HG03469 (cell line): ENCODE results near the gene GJA4.

ENCODE experiments used
- ATAC-seq: cut with Tn5 transposase; IDR thresholded peaks from one replicate; pipeline ENCODE4 v1.9.1; 2021; ENCODE audit warnings: mild to moderate bottlenecking, moderate library complexity, moderate number of reproducible peaks; ENCODE audit not compliant: unreplicated experiment

The GJA4 gene

DNA sequence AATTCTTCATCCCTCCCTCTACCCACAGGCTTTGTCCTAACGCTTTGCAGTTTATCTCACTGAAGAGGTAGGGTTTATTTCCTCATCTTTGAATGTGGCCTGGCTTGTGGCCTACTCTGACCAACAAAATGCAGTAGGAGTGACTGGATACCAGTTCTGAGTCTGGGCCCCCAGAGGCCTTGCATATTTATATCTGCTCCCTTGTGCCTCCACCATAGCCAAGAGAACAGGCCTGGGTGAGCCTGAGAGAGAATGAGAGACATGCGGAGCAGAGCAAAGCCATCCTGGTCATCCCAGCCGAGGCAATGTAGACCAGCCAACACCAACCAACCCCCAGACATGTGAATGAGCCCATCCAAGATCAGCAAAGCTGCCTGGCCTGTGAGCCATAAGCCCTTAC lies 36.5 kb downstream of the GJA4 start:
- no peak for ATAC-seq

DNA sequence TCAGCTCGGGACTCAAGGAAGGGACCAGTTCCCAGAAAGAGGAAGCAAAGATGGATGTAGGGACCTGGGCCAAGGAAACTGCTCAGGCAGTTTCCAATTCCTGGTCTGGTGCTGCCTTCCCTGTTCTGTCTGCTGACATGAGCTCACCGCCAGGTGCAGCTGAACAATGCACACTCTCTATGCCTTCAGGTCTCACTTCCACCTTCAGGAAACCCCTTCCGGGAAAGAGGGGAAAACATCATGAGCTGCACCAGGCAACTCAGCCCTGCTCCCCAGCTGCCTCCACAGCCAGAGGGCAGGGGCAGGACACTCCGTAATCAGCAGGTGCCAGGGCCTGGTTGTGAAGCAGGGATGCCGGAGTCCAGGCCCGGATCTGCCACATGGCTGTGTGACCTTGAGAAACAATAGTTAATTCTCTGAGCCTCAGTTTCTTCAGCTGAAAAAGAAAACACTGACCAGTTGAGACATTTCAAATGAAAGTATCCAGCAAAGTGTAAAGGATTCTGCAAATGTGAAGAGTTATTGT lies 39.0 kb downstream of the GJA4 start:
- ATAC-seq, result no peak

DNA sequence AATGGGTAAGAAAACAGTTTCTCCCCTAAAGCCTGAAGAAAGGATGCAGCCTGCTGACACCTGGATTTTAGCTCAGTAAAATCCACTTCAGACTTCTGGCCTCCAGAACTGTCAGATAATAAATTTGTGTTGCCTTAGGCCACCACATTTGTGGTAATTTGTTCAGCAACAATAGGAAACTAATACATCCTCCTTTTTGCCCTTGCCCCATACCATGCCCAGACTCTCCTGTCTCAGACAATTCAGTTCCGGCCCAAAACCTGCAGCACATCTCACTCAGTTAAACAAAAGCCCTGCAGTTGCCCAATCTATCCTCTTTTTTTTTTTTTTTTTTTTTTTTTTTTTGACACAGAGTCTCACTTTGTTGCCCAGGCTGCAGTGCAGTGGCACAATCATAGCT lies 40.9 kb downstream of the GJA4 start:
- no peak for ATAC-seq

DNA sequence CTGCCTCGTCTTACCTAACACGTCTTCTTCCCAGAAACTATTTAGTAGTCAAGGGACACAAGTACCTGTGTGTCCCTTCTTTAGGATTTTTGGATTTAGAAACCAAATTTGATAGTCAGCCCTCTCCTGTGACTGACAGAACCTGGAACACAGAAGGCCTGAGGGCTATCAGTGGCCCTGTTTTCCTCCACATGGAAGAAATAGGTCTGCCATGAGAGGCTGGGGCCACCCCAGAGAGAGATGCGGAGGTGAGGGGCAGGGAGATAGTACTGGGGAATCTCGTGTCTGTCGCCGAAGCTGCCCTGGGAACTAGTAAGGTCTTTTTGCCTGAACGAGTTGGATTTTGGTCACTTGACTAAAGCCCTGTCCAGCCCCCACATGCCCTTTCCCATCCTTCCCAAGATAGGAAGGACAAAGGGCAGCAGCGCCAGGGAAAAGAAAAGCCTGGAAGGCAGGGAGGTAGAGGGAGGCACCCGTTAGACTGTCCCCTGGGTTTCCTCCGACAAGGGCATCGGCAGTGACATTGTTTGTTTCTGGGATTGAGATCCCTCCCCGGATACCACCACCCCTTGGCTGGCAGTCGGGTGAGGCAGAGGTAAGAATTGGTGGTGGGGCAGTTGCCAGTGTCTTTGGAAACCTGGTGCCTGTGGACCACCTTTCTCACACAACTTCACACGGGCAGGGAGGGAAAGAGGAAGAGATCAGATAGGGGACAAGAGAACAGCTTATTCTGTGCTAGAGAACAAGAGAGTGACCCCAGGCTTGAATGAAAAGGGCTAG lies 46.9 kb downstream of the GJA4 start:
- ATAC-seq, result no peak

DNA sequence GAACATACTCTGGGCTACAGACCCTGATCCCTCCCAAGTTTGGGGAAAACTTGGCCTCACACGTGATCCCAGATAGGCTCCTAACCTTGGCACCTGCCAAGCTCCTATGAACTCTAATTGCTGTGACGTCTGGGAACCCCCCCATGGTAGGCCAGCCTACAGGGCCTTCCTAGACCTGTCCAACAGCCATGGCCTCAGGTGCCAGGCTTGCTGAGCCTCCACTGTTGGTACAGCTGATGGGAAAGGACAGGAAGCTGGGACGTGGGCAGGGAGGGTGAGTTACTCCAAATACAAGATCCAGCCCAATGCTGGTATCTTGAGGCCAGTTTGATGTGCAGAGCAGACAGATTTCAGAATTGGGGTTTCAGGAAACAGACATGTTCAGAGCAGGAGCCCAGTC lies 47.6 kb downstream of the GJA4 start:
- no peak for ATAC-seq

DNA sequence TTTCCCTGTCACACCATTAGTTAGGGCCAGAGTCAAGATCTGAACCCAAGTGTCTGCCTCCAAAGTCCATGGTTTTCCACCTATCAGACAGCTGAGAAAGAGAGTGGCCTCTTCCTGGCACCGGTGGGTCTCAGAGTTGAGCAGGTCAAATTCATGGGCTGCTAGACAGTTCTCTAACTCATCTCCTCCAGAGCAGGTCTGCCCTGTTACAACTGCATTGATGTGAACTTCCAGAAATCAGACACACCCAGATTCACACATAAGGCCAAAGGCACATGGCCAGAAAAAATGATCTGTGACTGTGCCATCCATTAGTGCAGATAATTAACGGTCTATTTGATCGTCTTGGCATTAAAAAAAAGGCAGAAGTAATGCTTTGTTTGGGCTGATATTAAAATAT lies 49.3 kb downstream of the GJA4 start:
- no peak for ATAC-seq

DNA sequence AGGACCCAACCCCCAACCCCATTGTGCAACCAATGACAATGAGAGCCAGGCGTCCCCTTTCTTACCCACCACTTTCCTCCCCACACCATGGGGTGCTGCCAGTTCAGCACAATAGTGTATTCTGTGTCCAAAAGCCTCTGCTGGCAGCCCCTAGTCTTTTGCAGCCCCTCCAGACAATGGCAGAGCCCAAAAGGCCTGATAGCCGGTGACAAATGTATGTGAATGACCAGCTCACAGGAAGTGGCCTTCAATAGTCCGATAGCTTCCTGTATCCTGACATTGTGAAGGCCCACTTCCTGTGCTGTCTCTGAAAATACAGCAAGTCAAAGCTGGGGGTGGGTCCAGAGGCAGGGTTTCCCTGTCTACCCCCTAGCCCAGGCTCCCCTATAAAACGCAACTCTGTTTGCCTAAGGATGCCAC lies 50.2 kb downstream of the GJA4 start:
- ATAC-seq, result no peak

DNA sequence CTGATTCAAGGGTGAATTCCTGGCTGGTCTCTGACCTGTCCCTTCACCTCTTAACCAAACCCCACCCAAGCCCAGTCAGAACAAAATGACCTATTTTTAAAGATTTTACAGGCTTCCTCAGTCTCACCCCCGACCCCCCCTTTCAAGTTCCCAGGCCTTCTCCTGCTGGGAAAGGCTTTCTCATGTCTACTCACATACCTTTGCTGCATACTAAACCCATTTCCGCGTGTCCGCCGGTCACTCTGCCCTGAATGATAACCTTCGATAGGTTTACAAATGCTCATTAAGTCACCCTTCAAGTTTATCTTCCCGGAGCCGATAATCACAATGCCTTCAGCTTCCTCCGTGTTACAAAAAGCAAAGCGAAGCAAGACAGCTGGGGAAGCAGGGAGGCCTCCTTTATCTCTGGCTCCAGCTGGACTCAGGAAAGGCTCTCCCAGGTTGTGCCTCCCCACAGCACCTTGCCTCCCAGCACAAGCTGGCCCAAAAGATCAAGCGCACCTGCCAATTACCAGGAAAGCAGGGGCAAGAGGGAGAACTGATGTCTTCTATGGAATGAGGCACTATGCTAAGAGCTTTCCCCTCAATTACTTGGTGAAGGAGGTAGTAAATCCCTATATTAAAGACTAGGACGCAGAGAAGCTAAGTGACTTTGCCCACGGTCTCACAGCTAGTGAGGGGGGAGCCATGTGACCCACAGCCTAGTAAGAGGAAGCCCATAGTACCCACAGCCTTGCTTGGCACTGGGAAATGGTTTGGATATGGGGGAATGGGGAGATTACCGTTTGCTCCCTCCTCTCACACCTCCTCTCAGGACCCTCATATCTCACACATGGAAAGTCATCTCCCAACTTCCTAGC lies 50.8 kb downstream of the GJA4 start:
- ATAC-seq, result no peak

DNA sequence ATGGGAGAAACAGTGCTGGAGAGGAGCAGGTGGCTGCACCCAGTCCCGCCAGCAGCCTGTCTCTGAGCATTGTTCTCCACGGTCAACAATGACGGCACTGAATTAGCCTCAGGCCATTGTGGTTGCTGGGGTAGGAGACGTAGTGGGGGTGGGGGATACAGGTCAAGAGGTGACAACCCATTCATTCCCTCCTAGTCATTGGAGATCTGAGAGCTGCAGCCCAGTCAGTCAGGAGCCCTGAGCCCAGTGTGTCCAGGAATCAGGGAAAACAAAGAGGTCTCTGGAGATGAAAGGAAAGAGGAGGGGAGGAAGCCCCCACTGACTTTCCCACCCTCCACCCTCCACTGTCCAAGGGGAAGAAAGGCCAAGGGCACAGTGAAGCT lies 51.4 kb downstream of the GJA4 start:
- ATAC-seq, result no peak
